Measurements from ENCODE around the gene DLG1.

Gene DLG1

DNA sequence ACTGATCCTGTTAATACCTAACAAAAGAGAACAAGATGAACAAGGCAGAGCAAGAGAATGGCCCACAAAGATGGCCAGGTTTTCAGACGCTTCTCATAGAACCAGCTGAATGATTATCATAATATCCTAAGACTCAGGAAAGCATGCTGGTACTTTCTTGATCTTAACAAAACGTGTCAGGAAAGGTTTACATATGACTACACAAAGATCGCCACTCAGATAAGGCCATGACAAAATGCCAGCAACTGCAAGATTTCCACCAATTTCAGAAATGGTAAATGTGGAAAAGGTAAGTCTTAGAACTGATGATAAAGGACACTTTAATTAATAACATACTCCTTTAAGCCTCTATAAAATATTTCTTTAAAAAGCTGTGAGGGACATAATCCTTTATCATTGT lies 108.8 kb downstream of the DLG1 start:
- CTCF ChIA-PET, result interaction anchor here (0.7 kb wide), 1 partner anchor 27 kb away, joined by 3 read pairs; no protein-coding TSS in a partner anchor

DNA sequence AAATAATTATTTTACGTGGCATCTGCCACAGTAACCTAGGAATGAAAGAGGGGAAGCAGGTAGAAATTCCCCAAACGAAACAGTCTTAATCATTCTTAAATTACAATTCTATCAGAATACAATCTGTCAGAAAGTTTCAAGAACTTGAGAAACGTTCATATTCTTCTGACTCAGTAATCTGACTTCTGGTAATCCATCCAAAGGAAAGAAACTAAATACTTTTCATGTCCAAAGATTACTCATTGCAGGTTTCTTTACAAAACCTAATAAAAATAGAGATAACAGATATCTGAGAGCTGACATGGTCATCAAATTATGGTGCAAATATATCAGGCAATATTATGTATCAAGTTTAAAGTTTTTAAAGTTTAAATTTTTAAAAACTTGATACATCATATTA lies 109.4 kb downstream of the DLG1 start:
- ChIA-PET POLR2A (ENCODE audit: low non-redundant PET) (no interaction called here), CTCF (interaction anchor here (0.7 kb wide), 1 partner anchor 26 kb away, joined by 3 read pairs; no protein-coding TSS in a partner anchor)
- TF ChIP-seq, protein P1, sequence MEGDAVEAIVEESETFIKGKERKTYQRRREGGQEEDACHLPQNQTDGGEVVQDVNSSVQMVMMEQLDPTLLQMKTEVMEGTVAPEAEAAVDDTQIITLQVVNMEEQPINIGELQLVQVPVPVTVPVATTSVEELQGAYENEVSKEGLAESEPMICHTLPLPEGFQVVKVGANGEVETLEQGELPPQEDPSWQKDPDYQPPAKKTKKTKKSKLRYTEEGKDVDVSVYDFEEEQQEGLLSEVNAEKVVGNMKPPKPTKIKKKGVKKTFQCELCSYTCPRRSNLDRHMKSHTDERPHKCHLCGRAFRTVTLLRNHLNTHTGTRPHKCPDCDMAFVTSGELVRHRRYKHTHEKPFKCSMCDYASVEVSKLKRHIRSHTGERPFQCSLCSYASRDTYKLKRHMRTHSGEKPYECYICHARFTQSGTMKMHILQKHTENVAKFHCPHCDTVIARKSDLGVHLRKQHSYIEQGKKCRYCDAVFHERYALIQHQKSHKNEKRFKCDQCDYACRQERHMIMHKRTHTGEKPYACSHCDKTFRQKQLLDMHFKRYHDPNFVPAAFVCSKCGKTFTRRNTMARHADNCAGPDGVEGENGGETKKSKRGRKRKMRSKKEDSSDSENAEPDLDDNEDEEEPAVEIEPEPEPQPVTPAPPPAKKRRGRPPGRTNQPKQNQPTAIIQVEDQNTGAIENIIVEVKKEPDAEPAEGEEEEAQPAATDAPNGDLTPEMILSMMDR (conservative IDR thresholded peaks at IDR 0.05; ENCODE audit: low read depth), result no peak
- no peak overlapping the region for H3K27ac ChIP-seq
- DNase-seq (ENCODE audit: low spot score), result no peak

More for the DNA sequence above, 108.8 kb downstream of the DLG1 start:
- TF ChIP-seq, protein P1 (conservative IDR thresholded peaks at IDR 0.05; ENCODE audit: low read depth), result no peak
- H3K27ac ChIP-seq, result no peak overlapping the region
- no peak for DNase-seq (ENCODE audit: low spot score)
- POLR2A ChIA-PET (ENCODE audit: low non-redundant PET), result no interaction called here

DNA sequence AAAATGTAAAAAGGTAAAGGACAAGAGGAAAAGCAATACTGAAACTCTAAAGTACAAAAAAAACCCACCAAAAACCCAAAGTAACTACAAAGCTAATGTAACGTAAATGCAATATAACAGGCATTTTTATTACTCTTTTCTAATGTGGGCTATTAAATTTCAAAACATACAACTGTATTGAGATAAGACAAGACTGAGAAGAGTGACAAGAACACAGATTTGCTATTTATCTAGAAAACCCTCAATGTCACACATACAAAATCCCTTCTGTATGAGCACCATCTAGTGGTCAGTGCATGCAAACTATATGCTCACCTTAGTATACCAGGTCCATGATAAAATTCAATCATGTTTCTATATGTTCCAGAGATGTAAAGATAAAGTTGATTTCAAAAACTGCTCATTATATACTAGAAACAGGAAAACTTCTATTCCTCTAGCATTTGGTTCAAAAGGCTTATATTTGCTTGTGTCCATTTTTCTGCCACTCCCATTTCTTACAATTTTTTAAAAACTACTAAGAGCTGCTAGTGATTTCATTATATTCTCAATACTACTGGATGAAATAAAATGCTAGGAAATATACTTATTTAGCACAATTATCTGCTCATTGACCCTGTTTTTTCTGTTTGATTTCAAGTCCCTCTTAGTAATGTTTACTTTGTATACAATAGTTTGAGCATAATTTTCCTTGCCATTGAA lies 111.4 kb downstream of the DLG1 start:
- ChIA-PET CTCF (interaction anchor here (0.6 to 1.8 kb wide), 11 partner anchors 11 to 292 kb away, joined by 3 to 5 read pairs (median 3); no protein-coding TSS in a partner anchor), POLR2A (ENCODE audit: low non-redundant PET) (no interaction called here)
- H3K27ac ChIP-seq, result no peak overlapping the region
- DNase-seq (ENCODE audit: low spot score), result peak; percentile 43
- TF ChIP-seq, protein P1 (conservative IDR thresholded peaks at IDR 0.05; ENCODE audit: low read depth), result peak; percentile 88

DNA sequence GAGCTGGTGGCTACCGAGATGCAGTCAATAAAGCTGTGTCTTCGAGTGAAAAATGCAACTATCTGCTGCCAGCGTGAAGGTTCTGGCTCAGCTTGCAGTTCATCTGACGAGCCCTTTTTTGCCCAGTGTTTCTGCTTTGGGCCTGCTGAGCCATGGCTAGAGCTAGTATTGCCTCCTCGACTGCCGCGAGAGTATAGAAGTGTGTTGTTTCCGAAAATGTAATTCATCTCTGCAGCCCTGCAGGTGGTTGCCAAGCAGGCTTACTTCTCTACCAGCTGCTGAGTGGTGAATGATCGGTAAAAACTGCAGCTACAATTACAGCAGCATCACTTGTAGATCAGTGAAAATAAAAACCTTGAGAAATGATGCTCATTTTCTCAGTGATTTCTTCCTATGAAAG lies 114.8 kb downstream of the DLG1 start:
- ChIA-PET POLR2A (ENCODE audit: low non-redundant PET) (no interaction called here), CTCF (no interaction called here)
- TF ChIP-seq, protein P1 (conservative IDR thresholded peaks at IDR 0.05; ENCODE audit: low read depth), result no peak
- DNase-seq (ENCODE audit: low spot score), result no peak
- H3K27ac ChIP-seq, result no peak overlapping the region

DNA sequence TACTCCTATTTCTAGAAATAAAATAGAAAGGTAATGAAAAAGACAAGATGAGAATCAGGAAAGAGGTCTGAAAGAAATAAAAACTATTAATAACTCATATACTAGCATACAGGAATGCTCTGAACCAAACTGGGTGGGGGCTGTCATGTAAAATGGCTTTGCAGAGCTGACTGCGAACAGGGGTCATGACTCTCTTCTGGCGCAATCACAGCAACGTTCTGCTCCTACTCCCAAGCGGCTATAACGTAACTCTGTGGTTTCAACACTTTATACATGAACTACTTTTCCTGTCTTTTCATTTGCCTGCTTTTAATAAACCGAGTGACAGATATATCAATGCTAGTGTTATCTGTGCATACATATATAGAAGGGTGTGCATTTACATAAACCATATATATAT lies 116.7 kb downstream of the DLG1 start:
- H3K27ac ChIP-seq, result no peak overlapping the region
- no peak for DNase-seq (ENCODE audit: low spot score)
- POLR2A ChIA-PET (ENCODE audit: low non-redundant PET), result interaction anchor here (0.6 kb wide), 2 partner anchors 240 to 613 kb away, joined by 3 to 4 read pairs; no protein-coding TSS in a partner anchor
- CTCF ChIA-PET, result interaction anchor here (0.6 kb wide), 1 partner anchor 137 kb away, joined by 3 read pairs; no protein-coding TSS in a partner anchor
- TF ChIP-seq, protein P1 (conservative IDR thresholded peaks at IDR 0.05; ENCODE audit: low read depth), result no peak

DNA sequence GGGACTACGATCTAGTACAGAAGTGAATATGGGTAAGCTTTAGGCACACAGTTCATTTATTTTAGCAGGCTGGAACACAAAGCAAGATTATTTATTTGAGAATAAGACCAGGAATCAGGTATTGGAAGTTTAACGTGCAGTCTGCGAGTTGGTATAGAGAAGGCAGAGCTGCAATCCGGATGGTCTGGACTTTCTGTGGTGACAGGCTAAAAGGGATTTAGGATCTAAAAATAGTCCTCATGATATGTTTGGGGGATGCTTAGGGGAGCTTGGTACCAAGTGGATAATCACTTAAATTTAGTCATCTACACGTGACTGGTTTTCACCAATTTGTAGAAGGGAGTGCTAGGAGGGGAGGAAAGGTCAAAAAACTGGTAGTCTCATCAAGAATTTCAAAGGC lies 119.4 kb downstream of the DLG1 start:
- POLR2A ChIA-PET (ENCODE audit: low non-redundant PET), result no interaction called here
- TF ChIP-seq, protein P1 (conservative IDR thresholded peaks at IDR 0.05; ENCODE audit: low read depth), result no peak
- DNase-seq (ENCODE audit: low spot score), result no peak
- H3K27ac ChIP-seq, result no peak overlapping the region
- CTCF ChIA-PET, result no interaction called here
